CD4-positive, alpha-beta T cell treated with Interleukin-6 for 4 hours (primary cell): ENCODE data around the gene ATN1.

Experiments
- DNase-seq: peaks from one replicate; pipeline ENCODE4 v3.0.0-alpha.2; 2020; ENCODE audit warnings: mixed read lengths

Gene ATN1

GRCh38 chr12:6928703-6929407, 1.1 kb downstream of the ATN1 start:
- peak; percentile 1 for DNase-seq

- DNase-seq: peak; percentile 5
These were observed 2.0 kb downstream of the ATN1 start for GRCh38 chr12:6929466-6930452.

GRCh38 chr12:6932766-6933165, 5.0 kb downstream of the ATN1 start:
- DNase-seq: no peak

- DNase-seq: peak; percentile 0
These were observed 6.4 kb downstream of the ATN1 start for GRCh38 chr12:6934110-6934509.

- DNase-seq: no peak
These were observed 7.8 kb downstream of the ATN1 start for GRCh38 chr12:6935371-6936193.

- no peak for DNase-seq
These were observed 8.5 kb downstream of the ATN1 start for GRCh38 chr12:6936194-6936635.

GRCh38 chr12:6936636-6937480, 9.1 kb downstream of the ATN1 start:
- peak; percentile 61 for DNase-seq

- DNase-seq: peak; percentile 94
These were observed 10.0 kb downstream of the ATN1 start for GRCh38 chr12:6937481-6938352.

- no peak for DNase-seq
These were observed 10.8 kb downstream of the ATN1 start for GRCh38 chr12:6938353-6939190.

- no peak for DNase-seq
These were observed 11.4 kb downstream of the ATN1 start for GRCh38 chr12:6939191-6939540.

- no peak for DNase-seq
These were observed 13.5 kb downstream of the ATN1 start for GRCh38 chr12:6941267-6941666.

- no peak for DNase-seq
These were observed 14.0 kb downstream of the ATN1 start for GRCh38 chr12:6941782-6942181.

- DNase-seq: no peak
These were observed 14.5 kb downstream of the ATN1 start for GRCh38 chr12:6942331-6942665.

GRCh38 chr12:6943389-6943721, 15.6 kb downstream of the ATN1 start:
- peak; percentile 82 for DNase-seq

GRCh38 chr12:6943722-6944380, 16.1 kb downstream of the ATN1 start, which contains the start of the genes C12orf57 and RNU7-1:
TSS of gene C12orf57 (plus strand) at chr12:6944022. CDS start at chr12:6944122, 100 bp downstream.
TSS of gene RNU7-1 (plus strand) at chr12:6943816.
- DNase-seq: peak; percentile 64

GRCh38 chr12:6944381-6945186, 16.8 kb downstream of the ATN1 start:
- DNase-seq: peak; percentile 90

- no peak for DNase-seq
These were observed 17.9 kb downstream of the ATN1 start for GRCh38 chr12:6945613-6946012.

GRCh38 chr12:6946033-6946919, 18.5 kb downstream of the ATN1 start:
- peak; percentile 72 for DNase-seq
